H7 (cell line): ENCODE measurements around the gene FJX1. TPM values are rescaled to one million over a fixed set of nuclear protein-coding genes. Genes with fewer than 3 reads are reported as not detected.
A peak's percentile ranks its signal among the peaks of the same experiment; 100 is the strongest.
"Not testable (repeated sequence)": the region's sequence is repeated elsewhere in the genome, so short reads cannot be mapped to it uniquely, and the experiment has no call there.

Experiments
- DNase-seq: peaks from one replicate; pipeline ENCODE4 v3.0.0; 2012
- H3K27me3 ChIP-seq: 2 replicates; pipeline ENCODE4 v1.6.0; 2011; ENCODE audit warnings: mild to moderate bottlenecking, low read length; ENCODE audit not compliant: control insufficient read depth, insufficient read depth
- H3K36me3 ChIP-seq: replicated peaks from 2 replicates; pipeline ENCODE4 v1.5.1; 2011; ENCODE audit warnings: low read length; ENCODE audit not compliant: control insufficient read depth, insufficient read depth
- H3K4me3 ChIP-seq: 2 replicates; pipeline ENCODE4 v1.5.1; 2011; ENCODE audit warnings: low read depth, mild to moderate bottlenecking, control low read depth, low read length, moderate library complexity; ENCODE audit not compliant: insufficient read depth
- total RNA-seq: library from RNA; depleted of rRNA; stranded (reverse); fragments of >200 nt; shearing (Covaris generic); gene quantifications from 2 replicates; pipeline ENCODE4 v1.2.3, GENCODE V29; 2014

Gene FJX1
- total RNA-seq, 1 experiment from 2014 or later, result 20.6 TPM

GRCh38 chr11:35631891-35632290 lies 13.6 kb downstream of the FJX1 start:
- no peaks in the 10 kb centered on the region for H3K27me3 ChIP-seq
- no peak overlapping the region for H3K4me3 ChIP-seq
- H3K36me3 ChIP-seq, result no peaks in the 10 kb centered on the region
- DNase-seq, result no peak

DNA sequence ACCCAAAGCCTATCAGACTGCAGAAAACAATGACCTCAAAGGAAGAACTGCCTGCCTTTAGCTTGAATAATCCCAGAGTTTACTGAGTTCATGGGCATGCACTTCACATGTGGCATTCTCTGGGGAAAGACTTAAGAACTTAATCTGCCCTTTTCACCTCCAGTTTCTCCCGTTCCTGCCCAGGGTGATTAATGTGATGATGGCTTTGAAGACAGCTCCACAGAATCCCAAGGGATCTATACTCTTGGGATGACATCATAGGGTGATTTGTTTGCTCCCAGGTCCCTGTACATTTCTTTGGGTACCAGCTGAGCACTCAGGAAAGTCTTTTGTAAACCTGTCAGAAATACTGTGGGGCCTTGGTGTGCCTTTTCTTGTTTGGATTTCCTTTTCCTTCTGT lies 14.0 kb downstream of the FJX1 start:
- no peak for DNase-seq
- H3K4me3 ChIP-seq, result no peak overlapping the region
- no peaks in the 10 kb centered on the region for H3K27me3 ChIP-seq

DNA sequence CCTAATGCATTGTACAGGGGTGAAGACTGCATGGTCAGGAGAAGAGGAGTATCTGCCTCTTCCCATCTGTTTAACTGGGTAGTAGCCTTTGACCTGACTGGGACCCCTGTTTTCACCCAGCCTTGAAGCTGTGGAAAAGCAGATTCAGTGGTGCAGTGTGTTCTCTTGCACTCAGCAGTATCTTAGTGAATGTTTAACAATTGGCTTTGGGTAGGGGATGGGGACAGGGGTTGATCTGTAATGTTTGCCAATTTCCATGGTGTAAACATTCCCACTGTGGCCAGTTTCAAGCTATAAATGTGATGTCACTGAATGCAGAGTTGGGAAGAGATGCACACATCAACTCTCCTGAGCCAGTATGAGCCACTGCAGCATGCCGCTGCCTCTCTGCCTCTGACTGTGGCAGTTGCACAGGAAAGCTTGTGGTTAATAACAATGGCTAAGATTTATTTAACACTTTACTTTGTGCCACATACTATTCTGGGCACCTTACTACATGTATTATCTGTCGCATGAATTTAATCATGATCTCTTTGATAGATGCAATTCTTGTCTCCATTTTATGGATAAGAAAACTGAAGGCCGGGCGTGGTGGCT lies 15.7 kb downstream of the FJX1 start:
- Histone ChIP-seq H3K4me3 (no peak overlapping the region), H3K36me3 (no peaks in the 10 kb centered on the region), H3K27me3 (no peaks in the 10 kb centered on the region)
- DNase-seq, result no peak

More for the DNA sequence above, 14.0 kb downstream of the FJX1 start:
- H3K36me3 ChIP-seq, result no peaks in the 10 kb centered on the region

DNA sequence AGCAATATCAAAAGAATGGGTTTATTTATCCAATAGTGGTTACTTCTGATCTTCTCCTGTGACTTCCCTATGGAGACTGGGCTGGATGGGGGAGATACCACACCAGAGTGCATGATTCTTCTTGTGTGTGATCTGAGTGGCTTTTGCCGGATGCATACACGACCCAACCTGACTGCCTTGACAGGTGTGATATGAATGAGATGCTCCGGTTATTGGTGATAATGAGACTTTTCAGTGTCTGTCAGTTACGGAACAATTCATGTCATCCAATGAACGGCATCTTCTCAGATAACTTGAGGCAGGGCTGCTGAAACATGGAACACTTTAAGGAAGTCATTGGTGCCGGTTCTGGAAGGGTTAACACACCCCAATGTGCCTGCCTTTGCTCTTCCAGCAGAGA lies 17.7 kb downstream of the FJX1 start:
- H3K27me3 ChIP-seq, result no peaks in the 10 kb centered on the region
- no peak overlapping the region for H3K4me3 ChIP-seq
- no peak for DNase-seq
- H3K36me3 ChIP-seq, result no peaks in the 10 kb centered on the region

GRCh38 chr11:35639591-35640179 lies 21.4 kb downstream of the FJX1 start:
- H3K4me3 ChIP-seq, result no peak overlapping the region
- no peak for DNase-seq

DNA sequence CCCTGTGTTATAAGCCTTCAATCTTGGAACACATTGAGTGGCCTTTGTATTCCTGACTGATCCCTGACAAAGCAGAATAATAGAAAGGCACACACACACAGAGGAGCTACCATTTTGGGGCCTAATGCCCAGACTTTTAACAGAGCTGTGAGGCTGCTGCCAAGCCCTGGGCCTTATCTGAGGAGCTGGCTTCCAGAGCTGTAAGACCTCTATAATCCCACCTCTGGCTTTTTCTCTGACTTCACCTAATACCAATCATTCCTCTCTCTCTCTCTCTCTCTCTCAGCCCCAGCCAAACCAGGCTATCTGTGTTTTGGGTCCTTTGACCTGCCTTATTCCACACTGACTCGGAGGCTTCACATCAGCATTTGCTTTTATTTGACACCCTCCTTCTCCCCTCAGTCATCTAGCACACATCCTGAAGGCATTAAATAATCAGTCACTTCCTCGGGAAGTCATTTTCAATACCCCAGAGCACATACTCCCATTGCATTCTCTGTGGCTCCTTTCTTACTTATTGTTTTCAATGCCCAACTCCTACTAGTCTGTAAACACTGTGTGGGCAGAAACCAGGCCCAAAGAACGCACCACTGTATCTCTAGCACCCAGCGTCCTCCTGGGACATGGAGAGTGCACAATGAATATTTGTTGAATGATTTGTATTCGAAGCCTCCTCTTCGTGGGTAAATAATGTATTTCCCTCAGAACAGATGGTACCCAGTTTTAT lies 23.1 kb downstream of the FJX1 start:
- Histone ChIP-seq H3K4me3 (no peak overlapping the region), H3K36me3 (no peaks in the 10 kb centered on the region)
- DNase-seq, result no peak

More at GRCh38 chr11:35639591-35640179, 21.4 kb downstream of the FJX1 start:
- H3K36me3 ChIP-seq, result no peaks in the 10 kb centered on the region
- H3K27me3 ChIP-seq, result no peaks in the 10 kb centered on the region

GRCh38 chr11:35641964-35642363 lies 23.7 kb downstream of the FJX1 start:
- Histone ChIP-seq H3K27me3 (no peaks in the 10 kb centered on the region), H3K4me3 (no peak overlapping the region)
- no peak for DNase-seq

More for the DNA sequence above, 23.1 kb downstream of the FJX1 start:
- no peaks in the 10 kb centered on the region for H3K27me3 ChIP-seq

DNA sequence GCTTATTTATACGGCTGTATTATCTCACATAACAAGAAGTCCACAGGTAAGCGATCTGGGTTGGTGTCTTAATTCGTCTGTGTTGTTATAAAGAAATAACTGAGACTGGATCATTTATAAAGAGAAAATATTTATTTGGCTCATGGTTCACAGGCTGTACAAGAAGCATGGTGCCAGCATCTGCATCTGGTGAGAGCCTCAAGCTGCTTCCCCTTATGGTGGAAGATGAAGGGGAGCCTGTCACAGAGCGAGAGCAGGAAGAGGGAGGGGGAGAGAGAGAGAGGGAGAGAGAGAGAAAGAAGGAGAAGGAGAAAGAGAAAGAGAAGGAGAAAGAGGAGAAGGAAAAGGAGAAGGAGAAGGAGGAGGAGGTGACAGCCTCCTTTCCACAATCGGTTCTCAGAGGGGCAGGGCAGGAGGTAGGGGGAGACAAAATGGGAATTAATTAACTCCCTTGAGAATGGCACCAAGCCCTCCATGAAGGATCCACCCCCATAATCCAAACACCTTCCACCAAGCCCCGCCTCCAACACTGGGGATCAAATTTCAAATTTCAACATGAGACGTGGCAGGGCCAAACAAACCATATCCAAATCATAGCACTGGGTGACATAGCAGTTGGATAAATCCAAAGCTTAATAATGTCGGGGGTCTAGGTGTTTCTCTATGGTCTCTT lies 29.3 kb downstream of the FJX1 start:
- Histone ChIP-seq H3K4me3 (no peak overlapping the region), H3K27me3 (peaks cover 3% of the 10 kb centered on the region), H3K36me3 (no peaks in the 10 kb centered on the region)
- DNase-seq, result no peak

More at GRCh38 chr11:35641964-35642363, 23.7 kb downstream of the FJX1 start:
- no peaks in the 10 kb centered on the region for H3K36me3 ChIP-seq

- H3K27me3 ChIP-seq, result peaks cover 4% of the 10 kb centered on the region
- no peaks in the 10 kb centered on the region for H3K36me3 ChIP-seq
- no peak for DNase-seq
Measured at GRCh38 chr11:35650006-35650405, 31.7 kb downstream of the FJX1 start.

DNA sequence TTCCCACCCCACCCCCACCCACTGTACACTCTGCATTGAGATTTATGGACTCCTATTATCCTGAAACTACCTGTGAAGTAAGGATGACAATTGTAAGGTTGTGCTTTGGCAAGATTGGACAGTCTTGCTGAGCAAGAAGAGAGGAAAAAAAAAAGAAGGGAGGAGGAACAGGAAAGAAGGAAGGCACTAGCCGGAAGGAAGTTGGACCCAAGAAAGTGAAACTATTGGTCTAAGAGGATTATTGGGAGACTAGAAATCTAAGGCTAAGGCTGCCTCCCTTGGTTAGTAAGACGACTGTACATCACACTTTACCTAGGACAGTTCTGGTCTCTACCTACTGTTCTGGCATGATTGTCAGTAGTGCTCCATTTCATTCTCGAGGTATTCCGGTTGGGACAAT lies 32.2 kb downstream of the FJX1 start:
- Histone ChIP-seq H3K36me3 (no peaks in the 10 kb centered on the region), H3K4me3 (no peak overlapping the region), H3K27me3 (peaks cover 4% of the 10 kb centered on the region)
- no peak for DNase-seq

More at GRCh38 chr11:35650006-35650405, 31.7 kb downstream of the FJX1 start:
- H3K4me3 ChIP-seq, result no peak overlapping the region

DNA sequence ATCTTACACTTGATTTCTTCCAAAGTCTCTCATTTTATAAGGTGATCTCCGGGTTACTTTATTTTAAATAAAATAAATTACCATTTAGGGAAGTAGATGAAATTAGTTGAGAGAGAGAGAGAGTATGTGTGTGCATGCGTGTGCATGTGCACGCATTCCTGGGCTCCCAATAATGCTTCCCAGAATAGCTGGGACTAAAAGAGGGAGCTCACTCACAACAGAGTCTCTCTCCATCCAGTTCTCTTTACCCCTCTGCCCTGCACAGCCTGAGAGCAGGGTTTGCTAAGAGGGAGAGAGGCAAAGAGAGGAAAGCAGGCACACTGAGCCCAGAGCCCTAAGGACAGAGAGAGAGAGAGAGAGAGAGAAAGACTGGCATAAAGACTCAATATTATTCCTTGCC lies 33.0 kb downstream of the FJX1 start:
- Histone ChIP-seq H3K36me3 (no peaks in the 10 kb centered on the region), H3K4me3 (no peak overlapping the region), H3K27me3 (peaks cover 10% of the 10 kb centered on the region)
- no peak for DNase-seq

- DNase-seq, H3K36me3 ChIP-seq, H3K4me3 ChIP-seq: not testable (repeated sequence)
- H3K27me3 ChIP-seq, result peaks cover 15% of the 10 kb centered on the region
Measured at GRCh38 chr11:35652786-35653185, 34.5 kb downstream of the FJX1 start.

GRCh38 chr11:35654711-35655110 lies 36.5 kb downstream of the FJX1 start:
- peak; percentile 32 for DNase-seq
- Histone ChIP-seq H3K27me3 (peaks cover 20% of the 10 kb centered on the region), H3K36me3 (no peaks in the 10 kb centered on the region), H3K4me3 (no peak overlapping the region)

- H3K36me3 ChIP-seq, result no peaks in the 10 kb centered on the region
- H3K27me3 ChIP-seq, result peaks cover 20% of the 10 kb centered on the region
- no peak for DNase-seq
- H3K4me3 ChIP-seq, result no peak overlapping the region
Measured at GRCh38 chr11:35655254-35655653, 37.0 kb downstream of the FJX1 start.

DNA sequence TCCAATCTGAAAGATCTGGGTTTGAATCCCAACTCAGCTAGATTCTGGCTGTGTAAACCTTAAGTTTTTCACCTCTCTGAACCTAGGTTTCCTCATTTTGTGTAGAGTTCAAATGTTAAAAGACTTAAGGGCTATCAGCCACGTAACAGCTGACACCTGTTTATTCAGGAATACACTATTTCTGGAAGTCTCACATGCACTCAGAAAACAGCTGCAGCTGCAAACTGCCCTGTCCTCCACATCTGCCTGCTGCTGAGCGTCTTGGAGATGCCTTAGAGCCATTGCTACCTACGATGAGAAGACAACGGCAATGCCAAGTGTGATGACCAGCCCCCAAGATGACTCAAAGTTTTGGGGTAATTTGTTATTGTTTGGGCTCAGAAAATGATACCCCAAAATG lies 37.6 kb downstream of the FJX1 start:
- no peaks in the 10 kb centered on the region for H3K36me3 ChIP-seq
- no peak for DNase-seq
- no peak overlapping the region for H3K4me3 ChIP-seq
- peaks cover 20% of the 10 kb centered on the region for H3K27me3 ChIP-seq
